GM12892 (cell line): ENCODE measurements around the gene ELP1.

Experiments
- POLR2A ChIP-seq: IDR thresholded peaks from 2 replicates; pipeline ENCODE4 v1.6.1; 2011; ENCODE audit warnings: low read depth, low read length, control low read depth
- TAF1 ChIP-seq: IDR thresholded peaks from 2 replicates; pipeline ENCODE4 v1.6.1; 2011; ENCODE audit warnings: low read depth, mild to moderate bottlenecking, control low read depth, low read length, borderline replicate concordance

- TF ChIP-seq POLR2A (no peak), TAF1 (no peak)
These were observed 66.1 kb downstream of the ELP1 start for GRCh38 chr9:108867829-108868228.
